GM12801 (cell line): Measurements from ENCODE around the gene SPECC1.

ENCODE experiments used
- CTCF ChIP-seq: IDR thresholded peaks from one replicate; pipeline ENCODE4 v1.5.1; 2011; ENCODE audit warnings: control low read depth; ENCODE audit not compliant: insufficient read length; ENCODE audit errors: extremely low read depth

Gene SPECC1

GRCh38 chr17:20114466-20114865 lies 105.3 kb downstream of the SPECC1 start:
- no peak for TF ChIP-seq CTCF

- no peak for TF ChIP-seq CTCF
These were observed 107.6 kb downstream of the SPECC1 start for GRCh38 chr17:20116683-20117309.

- TF ChIP-seq CTCF: no peak
These were observed 109.1 kb downstream of the SPECC1 start for GRCh38 chr17:20118280-20118679.

- TF ChIP-seq CTCF: no peak
These were observed 111.7 kb downstream of the SPECC1 start for GRCh38 chr17:20120836-20121235.

GRCh38 chr17:20121359-20122253 lies 112.4 kb downstream of the SPECC1 start:
- TF ChIP-seq CTCF: no peak

- TF ChIP-seq CTCF: no peak
These were observed 113.2 kb downstream of the SPECC1 start for GRCh38 chr17:20122254-20122879.

GRCh38 chr17:20123209-20123608 lies 114.0 kb downstream of the SPECC1 start:
- no peak for TF ChIP-seq CTCF
